HG02870 (cell line): ENCODE results near the gene PCDHB1.

ENCODE experiments used
- ATAC-seq: cut with Tn5 transposase; IDR thresholded peaks from one replicate; pipeline ENCODE4 v1.9.1; 2021; ENCODE audit warnings: mild to moderate bottlenecking, moderate library complexity; ENCODE audit not compliant: unreplicated experiment

The PCDHB1 gene

GRCh38 chr5:141050622-141051520 is at the start of gene PCDHB1:
PCDHB1 (plus strand) TSS chr5:141051374; CDS start chr5:141051471, 97 bp downstream.
- no peak for ATAC-seq

- ATAC-seq = no peak
These were observed 49.7 kb upstream of the PCDHB1 start for GRCh38 chr5:141001446-141001843.

- no peak for ATAC-seq
These were observed 49.1 kb upstream of the PCDHB1 start for GRCh38 chr5:141001844-141002604.

- no peak for ATAC-seq
These were observed 48.6 kb upstream of the PCDHB1 start for GRCh38 chr5:141002605-141002965.

DNA sequence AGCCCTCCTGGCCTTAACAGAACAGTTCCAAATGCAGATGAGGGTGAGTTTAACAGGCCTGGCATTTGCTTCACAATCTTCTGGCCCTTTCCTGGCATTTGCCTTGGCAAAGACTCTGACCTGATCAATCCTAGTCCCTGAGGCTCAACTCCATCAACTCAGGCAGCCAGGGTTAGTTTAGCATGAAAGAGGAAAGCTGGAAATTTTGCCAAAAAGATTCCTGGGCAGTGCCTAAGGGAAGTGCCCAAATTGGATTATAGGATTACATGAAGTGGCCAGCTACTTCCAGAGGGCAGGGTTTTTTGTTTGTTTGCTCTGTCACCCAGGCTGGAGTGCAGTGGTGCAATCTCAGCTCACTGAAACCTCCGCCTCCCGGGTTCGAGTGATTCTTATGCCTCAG is 48.1 kb upstream of the PCDHB1 start:
- no peak for ATAC-seq

GRCh38 chr5:141003791-141004611 is 47.2 kb upstream of the PCDHB1 start:
- no peak for ATAC-seq

DNA sequence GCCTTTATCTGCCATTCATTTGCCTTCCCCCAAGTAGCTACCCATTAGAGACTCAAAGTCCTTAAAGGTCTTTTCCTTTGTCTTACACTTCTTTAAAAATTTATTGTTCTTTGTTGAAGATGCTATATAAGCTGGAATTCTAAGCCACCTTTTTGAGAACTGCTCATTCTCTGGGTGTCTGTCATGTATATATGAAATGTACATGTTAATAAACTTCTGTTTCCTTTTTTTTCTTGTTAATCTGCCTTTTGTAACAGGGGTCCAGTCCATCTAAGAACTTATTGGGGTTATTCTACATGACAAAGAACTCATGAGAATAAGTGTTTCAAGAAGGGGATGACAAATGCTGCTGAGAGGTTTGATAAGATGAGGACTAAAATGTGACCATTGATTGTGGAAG is 43.4 kb upstream of the PCDHB1 start:
- ATAC-seq = no peak

- no peak for ATAC-seq
These were observed 41.0 kb upstream of the PCDHB1 start for GRCh38 chr5:141010047-141010793.

DNA sequence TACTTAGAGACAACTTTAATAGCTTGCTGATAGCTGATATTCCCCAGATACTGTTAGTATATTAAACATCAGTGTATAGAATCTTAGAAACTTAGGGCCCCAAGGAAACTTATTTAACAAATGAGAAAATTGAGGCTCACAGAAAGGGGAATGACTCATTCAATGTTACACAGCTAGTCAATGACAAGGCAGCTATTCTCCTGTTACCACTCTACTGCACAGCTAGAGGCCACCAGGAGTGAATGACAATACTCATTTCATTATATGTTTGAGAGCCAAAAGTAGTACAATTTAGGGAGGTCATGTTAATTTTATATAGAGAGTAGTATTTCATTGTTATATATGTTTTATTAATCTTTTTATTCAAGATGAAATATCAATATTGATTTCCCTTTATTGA is 33.2 kb upstream of the PCDHB1 start:
- ATAC-seq = no peak

- no peak for ATAC-seq
These were observed 28.8 kb upstream of the PCDHB1 start for GRCh38 chr5:141022384-141022783.

DNA sequence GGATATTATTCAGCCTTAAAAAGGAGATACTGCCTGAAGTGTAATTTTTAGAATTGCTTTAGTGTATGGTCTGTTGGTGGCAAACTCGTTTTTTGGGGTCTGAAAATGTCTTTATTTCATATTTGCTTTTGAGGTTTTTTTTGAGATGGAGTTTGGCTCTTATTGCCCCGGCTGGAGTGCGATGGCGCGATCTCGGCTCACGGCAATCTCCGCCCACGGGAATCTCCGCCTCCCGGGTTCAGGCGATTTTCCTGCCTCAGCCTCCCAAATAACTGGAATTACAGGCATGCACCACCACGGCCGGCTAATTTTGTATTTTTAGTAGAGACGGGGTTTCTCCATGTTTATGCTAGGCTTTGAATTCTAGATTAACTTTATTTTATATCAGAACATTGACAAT is 20.2 kb upstream of the PCDHB1 start:
- no peak for ATAC-seq

- no peak for ATAC-seq
These were observed 18.5 kb upstream of the PCDHB1 start for GRCh38 chr5:141032626-141033025.

GRCh38 chr5:141039061-141039460 is 12.1 kb upstream of the PCDHB1 start:
- no peak for ATAC-seq

GRCh38 chr5:141039517-141039916 is 11.7 kb upstream of the PCDHB1 start:
- ATAC-seq = no peak

DNA sequence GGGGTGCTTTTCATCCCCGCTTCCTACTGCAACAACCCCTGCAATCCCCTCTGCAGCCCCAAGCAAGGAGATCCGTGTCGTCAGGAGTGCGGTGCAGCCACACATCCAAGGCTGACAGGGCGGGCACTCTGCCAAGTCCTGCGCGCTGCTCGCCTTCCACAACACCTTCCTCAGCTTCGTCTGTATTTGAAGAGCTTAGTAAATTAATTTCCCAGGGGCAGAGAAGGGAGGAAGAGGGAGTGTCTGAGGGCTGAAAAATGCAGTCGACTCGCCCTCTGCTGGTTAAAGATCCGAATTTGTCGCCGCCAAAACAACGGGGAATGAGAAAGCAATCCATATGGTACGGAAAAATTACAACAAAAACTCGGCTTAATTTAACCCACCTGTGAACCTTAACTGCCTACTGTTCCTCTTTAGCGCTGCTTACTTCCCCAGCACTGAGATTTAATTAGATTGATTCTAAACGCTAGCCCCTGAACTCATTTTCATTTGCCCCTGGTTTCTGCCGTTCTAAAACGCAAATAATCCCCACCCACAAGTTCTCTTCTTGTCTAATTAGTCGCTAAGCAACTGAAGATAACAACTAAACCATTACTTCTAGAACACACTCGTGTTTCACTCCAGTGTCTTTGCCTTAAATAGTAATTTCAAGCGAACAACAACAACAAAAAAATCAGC is 10.9 kb upstream of the PCDHB1 start:
- no peak for ATAC-seq

GRCh38 chr5:141040771-141041426 is 10.3 kb upstream of the PCDHB1 start:
- peak; percentile 62 for ATAC-seq

DNA sequence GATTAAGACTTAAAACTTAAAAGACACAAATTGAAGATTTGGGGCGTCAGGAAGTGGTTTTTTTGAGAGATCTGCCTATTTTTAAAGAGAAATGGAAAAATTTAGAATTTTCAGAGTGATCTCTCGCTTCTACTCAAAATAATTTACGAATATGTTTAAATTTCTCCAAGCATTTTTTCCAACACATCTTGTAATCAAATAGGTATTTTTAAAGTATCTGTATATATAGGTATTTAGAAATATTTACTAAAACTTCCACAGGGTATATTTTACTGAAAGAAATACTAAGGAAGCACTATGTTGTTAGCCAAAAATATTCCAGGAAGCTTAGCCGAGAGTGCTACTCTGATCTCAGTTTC is 9.8 kb upstream of the PCDHB1 start:
- ATAC-seq = no peak

- ATAC-seq = no peak
These were observed 8.6 kb upstream of the PCDHB1 start for GRCh38 chr5:141042555-141042954.

- ATAC-seq = no peak
These were observed 320 bp downstream of the PCDHB1 start for GRCh38 chr5:141051521-141051866.

DNA sequence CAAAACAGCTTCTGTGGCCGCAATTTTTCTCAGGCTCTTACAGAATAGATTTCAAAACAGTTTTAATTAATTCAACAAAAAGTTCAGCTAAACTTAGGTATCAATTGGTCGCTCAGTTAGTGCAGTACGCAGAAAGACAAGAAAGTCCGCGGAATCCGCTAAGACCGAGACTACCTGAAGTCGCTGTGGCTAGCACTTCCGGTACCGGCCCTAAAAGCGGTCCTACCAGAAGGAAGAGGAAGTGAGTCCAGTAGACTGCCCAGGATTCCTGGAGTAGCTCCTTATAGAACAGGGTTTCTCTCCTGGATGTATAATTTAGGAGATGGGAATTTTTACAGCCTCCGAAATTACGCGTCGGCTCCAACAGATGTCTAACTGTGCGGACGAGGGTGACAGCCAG is 26.7 kb downstream of the PCDHB1 start:
- no peak for ATAC-seq
